ENCODE results near the gene RTF1.
A peak's percentile ranks its signal among the peaks of the same experiment; 100 is the strongest.

The RTF1 gene

DNA sequence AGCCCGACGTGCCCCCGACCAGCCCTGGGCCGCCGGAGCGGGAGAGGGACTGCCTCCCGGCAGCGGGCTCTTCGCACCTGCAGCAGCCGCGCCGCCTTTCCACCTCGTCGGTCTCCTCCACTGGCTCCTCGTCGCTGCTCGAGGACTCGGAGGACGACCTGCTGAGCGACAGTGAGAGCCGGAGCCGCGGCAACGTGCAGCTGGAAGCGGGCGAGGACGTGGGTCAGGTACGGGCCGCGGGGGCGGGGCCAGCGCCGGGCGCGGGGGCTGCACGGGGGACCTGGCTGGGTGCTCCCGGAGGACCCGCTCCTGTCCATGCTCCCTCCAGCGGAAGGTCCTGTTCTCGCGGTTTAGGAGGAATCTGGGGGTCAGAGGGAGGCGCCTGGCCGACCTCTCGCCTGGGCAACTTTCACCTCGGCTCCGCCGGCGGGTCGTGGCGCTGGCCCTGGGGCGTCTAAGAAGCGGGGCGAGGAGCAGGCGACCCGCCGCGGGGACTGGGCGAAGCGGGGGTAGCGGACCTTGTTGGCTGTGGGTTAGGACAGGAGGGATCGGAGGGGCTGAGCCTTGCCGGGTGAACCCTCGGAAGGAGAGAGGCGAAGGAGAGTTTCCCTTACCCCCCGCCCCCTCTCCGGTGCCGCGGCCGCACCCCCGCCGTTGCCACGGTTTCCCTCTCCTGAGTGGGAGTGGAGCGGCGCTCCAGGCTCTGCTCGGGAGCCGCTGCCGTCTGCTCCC lies 77.5 kb downstream of the RTF1 start:
- Histone ChIP-seq H2BK15ac (replicated peaks; ENCODE audit: low read depth) (no peak overlapping the region), H3K23ac (ENCODE audit: low read length) (no peak overlapping the region), H2BK5ac (ENCODE audit: low read length) (no peak overlapping the region), H3K18ac (ENCODE audit: low read length) (no peak overlapping the region), H3K4me3 (ENCODE audit: low read length) (no peak overlapping the region), H3K4ac (ENCODE audit: low read depth, low read length) (no peak overlapping the region), H3K27me3 (ENCODE audit: insufficient read depth, low read length, poor library complexity) (peaks cover 52% of the 10 kb centered on the region), H2BK120ac (ENCODE audit: low read depth, low read length) (no peak overlapping the region), H3K36me3 (ENCODE audit: control insufficient read depth, insufficient read depth, low read length) (no peaks in the 10 kb centered on the region), H3K79me2 (ENCODE audit: control insufficient read depth, insufficient read depth, low read length) (no peaks in the 10 kb centered on the region), H3K79me1 (ENCODE audit: low read length) (no peaks in the 10 kb centered on the region), H3K56ac (ENCODE audit: low read length) (no peak overlapping the region), H3K4me1 (ENCODE audit: control insufficient read depth, low read depth, low read length) (peaks cover 4% of the 10 kb centered on the region), H4K5ac (ENCODE audit: low read length) (no peak overlapping the region), H2AK5ac (ENCODE audit: low read length) (no peak overlapping the region), H3K4me2 (ENCODE audit: low read length) (peak overlapping the region; percentile 11), H3K27ac (ENCODE audit: low read depth, low read length) (no peak overlapping the region), H4K8ac (ENCODE audit: low read depth, low read length) (no peak overlapping the region), H3K9ac (ENCODE audit: low read length) (no peak overlapping the region)
- peak; percentile 70 for DNase-seq
- WGBS (ENCODE audit: extremely low coverage, insufficient coverage, low lambda C conversion rate): no CpG with 5 or more reads among the region's 77 CpGs

DNA sequence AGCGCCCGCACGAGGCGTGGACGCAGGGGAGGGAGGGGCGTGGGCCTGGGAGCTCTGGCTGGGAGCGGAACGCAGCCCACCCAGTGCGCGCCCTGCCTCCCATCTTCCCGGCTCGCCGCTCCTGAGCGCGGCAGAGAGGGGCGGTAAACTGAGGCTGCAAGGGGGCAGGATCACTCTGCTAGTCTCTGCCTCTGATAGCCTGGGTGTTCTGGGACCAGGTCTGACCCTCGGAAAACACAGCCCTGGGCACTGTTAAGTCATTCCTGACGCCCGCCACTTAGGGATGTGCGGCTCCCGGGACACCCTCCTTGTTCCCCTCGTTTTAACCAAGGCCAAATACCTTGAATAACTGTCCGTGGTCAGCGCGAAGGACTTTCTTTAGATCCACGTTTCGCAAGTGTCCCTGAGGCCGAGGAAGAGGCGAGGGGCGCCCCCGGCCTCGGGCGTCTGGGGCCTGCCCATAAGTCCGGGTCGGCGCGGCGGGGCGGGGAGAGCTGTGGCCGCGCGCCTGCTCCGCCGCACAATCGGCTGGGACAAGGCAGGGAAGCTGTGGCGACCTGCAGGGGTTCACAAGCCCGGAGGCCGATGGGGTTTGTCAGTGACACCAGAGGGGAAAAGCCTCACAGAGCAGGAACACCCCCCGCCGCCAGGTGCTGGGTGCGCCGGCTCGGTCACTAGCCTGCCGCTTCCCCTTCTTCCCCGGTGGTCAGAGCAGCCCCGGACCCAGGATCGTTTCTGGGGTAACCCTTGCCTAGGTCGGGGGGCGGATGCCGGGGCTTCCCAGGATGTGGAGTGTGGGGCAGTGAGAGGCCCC lies 78.2 kb downstream of the RTF1 start:
- no peak overlapping the region for H2AK5ac ChIP-seq (ENCODE audit: low read length)
- H3K4me3 ChIP-seq (ENCODE audit: low read length): no peak overlapping the region
- no CpG with 5 or more reads among the region's 60 CpGs for WGBS (ENCODE audit: extremely low coverage, insufficient coverage, low lambda C conversion rate)
- no peak overlapping the region for H3K27ac ChIP-seq (ENCODE audit: low read depth, low read length)
- no peak overlapping the region for H4K8ac ChIP-seq (ENCODE audit: low read depth, low read length)
- no peak overlapping the region for H3K9ac ChIP-seq (ENCODE audit: low read length)
- peaks cover 4% of the 10 kb centered on the region for H3K4me1 ChIP-seq (ENCODE audit: control insufficient read depth, low read depth, low read length)
- no peak overlapping the region for H4K5ac ChIP-seq (ENCODE audit: low read length)
- no peak overlapping the region for H2BK5ac ChIP-seq (ENCODE audit: low read length)
- H3K4ac ChIP-seq (ENCODE audit: low read depth, low read length): no peak overlapping the region
- H2BK120ac ChIP-seq (ENCODE audit: low read depth, low read length): no peak overlapping the region
- peak; percentile 27 for DNase-seq
- no peak overlapping the region for H2BK15ac ChIP-seq (replicated peaks; ENCODE audit: low read depth)
- no peaks in the 10 kb centered on the region for H3K79me1 ChIP-seq (ENCODE audit: low read length)
- H3K27me3 ChIP-seq (ENCODE audit: insufficient read depth, low read length, poor library complexity): peaks cover 56% of the 10 kb centered on the region
- peak overlapping the region; percentile 25 for H3K4me2 ChIP-seq (ENCODE audit: low read length)
- H3K56ac ChIP-seq (ENCODE audit: low read length): peak overlapping the region; percentile 10
- H3K36me3 ChIP-seq (ENCODE audit: control insufficient read depth, insufficient read depth, low read length): no peaks in the 10 kb centered on the region
- H3K18ac ChIP-seq (ENCODE audit: low read length): no peak overlapping the region
- H3K79me2 ChIP-seq (ENCODE audit: control insufficient read depth, insufficient read depth, low read length): no peaks in the 10 kb centered on the region
- H3K23ac ChIP-seq (ENCODE audit: low read length): no peak overlapping the region

DNA sequence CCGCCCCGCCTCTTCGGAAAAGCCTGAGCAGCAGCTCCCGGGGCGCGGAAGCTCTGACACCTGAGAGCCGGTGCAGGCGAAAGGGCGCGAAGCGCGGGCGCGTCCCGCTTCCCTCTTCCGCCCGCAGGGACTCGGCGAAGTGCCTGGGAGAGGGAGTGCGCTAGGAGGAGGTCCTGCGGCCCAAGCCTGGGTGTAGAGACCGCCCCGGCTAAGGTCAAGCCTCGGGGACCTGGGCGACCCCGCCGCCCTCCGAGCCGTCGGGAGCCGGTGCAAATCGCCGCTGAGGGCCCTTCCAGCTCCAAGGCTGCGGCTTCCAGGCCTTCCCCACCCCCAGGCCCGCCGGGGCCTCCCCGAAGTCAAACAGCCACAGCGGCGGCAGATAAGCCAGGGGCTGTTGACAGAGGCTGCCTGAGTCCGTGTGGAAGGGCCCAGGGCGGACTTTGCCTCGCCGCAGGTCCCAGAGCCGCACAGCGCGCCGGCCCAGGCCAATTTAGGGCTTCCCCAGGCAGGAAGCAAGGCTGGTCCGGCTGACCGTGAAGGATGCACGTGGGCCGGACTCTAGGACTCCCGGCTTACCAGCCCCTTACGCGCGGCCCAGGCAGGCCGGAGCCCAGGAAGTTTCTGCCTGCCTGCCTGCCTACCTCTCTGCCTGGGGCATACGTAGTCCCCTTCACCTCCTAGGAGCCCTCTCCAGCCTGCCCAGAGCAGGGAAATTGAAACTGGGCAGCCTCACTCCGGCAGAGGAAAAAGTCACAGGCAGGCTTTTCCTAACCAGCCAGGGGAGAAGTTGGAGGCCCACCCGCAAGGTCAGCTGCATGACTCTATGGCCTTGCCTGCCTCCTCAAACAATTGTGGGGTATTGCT lies 79.1 kb downstream of the RTF1 start:
- Histone ChIP-seq H3K27ac (ENCODE audit: low read depth, low read length) (no peak overlapping the region), H2BK5ac (ENCODE audit: low read length) (no peak overlapping the region), H3K4ac (ENCODE audit: low read depth, low read length) (no peak overlapping the region), H2AK5ac (ENCODE audit: low read length) (no peak overlapping the region), H3K36me3 (ENCODE audit: control insufficient read depth, insufficient read depth, low read length) (no peaks in the 10 kb centered on the region), H3K4me3 (ENCODE audit: low read length) (no peak overlapping the region), H4K8ac (ENCODE audit: low read depth, low read length) (no peak overlapping the region), H3K27me3 (ENCODE audit: insufficient read depth, low read length, poor library complexity) (peaks cover 61% of the 10 kb centered on the region), H3K4me1 (ENCODE audit: control insufficient read depth, low read depth, low read length) (peaks cover 4% of the 10 kb centered on the region), H2BK120ac (ENCODE audit: low read depth, low read length) (no peak overlapping the region), H3K56ac (ENCODE audit: low read length) (peak overlapping the region; percentile 50), H3K79me1 (ENCODE audit: low read length) (no peaks in the 10 kb centered on the region), H3K4me2 (ENCODE audit: low read length) (peak overlapping the region; percentile 57), H3K79me2 (ENCODE audit: control insufficient read depth, insufficient read depth, low read length) (no peaks in the 10 kb centered on the region), H3K23ac (ENCODE audit: low read length) (no peak overlapping the region), H2BK15ac (replicated peaks; ENCODE audit: low read depth) (no peak overlapping the region), H3K18ac (ENCODE audit: low read length) (no peak overlapping the region), H4K5ac (ENCODE audit: low read length) (no peak overlapping the region), H3K9ac (ENCODE audit: low read length) (peak overlapping the region; percentile 41)
- WGBS (ENCODE audit: extremely low coverage, insufficient coverage, low lambda C conversion rate): no CpG with 5 or more reads among the region's 59 CpGs
- DNase-seq: peak; percentile 63

DNA sequence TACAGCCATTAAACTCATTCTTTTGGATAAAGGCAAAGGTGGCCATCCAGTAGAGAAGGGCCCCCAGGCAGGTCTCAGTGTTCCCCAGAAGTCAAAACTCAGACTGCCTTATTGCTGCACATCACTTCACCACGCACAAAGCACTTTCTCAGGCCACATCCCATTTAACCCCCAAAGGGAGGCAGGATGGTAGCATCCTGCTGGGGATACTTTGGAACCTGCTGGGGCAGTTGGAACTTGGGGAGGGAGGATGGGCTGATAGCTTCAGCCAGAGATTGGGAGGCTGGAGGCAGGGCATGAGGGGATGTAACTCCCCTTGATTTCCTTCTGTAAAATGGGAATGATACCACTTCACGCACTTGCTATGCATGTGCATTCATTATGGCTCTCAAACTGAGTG lies 81.8 kb downstream of the RTF1 start:
- no peak overlapping the region for H3K18ac ChIP-seq (ENCODE audit: low read length)
- no peak overlapping the region for H3K9ac ChIP-seq (ENCODE audit: low read length)
- no peak overlapping the region for H4K5ac ChIP-seq (ENCODE audit: low read length)
- no peak overlapping the region for H2AK5ac ChIP-seq (ENCODE audit: low read length)
- H3K4me3 ChIP-seq (ENCODE audit: low read length): no peak overlapping the region
- peaks cover 74% of the 10 kb centered on the region for H3K27me3 ChIP-seq (ENCODE audit: insufficient read depth, low read length, poor library complexity)
- no peak overlapping the region for H3K4me2 ChIP-seq (ENCODE audit: low read length)
- no peak overlapping the region for H3K27ac ChIP-seq (ENCODE audit: low read depth, low read length)
- no peak for DNase-seq
- no peaks in the 10 kb centered on the region for H3K4me1 ChIP-seq (ENCODE audit: control insufficient read depth, low read depth, low read length)
- no peak overlapping the region for H4K8ac ChIP-seq (ENCODE audit: low read depth, low read length)
- no peak overlapping the region for H3K4ac ChIP-seq (ENCODE audit: low read depth, low read length)
- H2BK15ac ChIP-seq (replicated peaks; ENCODE audit: low read depth): no peak overlapping the region
- WGBS (ENCODE audit: extremely low coverage, insufficient coverage, low lambda C conversion rate): no CpG with 5 or more reads among the region's 2 CpGs
- H3K79me1 ChIP-seq (ENCODE audit: low read length): no peaks in the 10 kb centered on the region
- H3K56ac ChIP-seq (ENCODE audit: low read length): no peak overlapping the region
- H3K79me2 ChIP-seq (ENCODE audit: control insufficient read depth, insufficient read depth, low read length): no peaks in the 10 kb centered on the region
- no peak overlapping the region for H2BK5ac ChIP-seq (ENCODE audit: low read length)
- no peak overlapping the region for H2BK120ac ChIP-seq (ENCODE audit: low read depth, low read length)
- H3K23ac ChIP-seq (ENCODE audit: low read length): no peak overlapping the region
- no peaks in the 10 kb centered on the region for H3K36me3 ChIP-seq (ENCODE audit: control insufficient read depth, insufficient read depth, low read length)

DNA sequence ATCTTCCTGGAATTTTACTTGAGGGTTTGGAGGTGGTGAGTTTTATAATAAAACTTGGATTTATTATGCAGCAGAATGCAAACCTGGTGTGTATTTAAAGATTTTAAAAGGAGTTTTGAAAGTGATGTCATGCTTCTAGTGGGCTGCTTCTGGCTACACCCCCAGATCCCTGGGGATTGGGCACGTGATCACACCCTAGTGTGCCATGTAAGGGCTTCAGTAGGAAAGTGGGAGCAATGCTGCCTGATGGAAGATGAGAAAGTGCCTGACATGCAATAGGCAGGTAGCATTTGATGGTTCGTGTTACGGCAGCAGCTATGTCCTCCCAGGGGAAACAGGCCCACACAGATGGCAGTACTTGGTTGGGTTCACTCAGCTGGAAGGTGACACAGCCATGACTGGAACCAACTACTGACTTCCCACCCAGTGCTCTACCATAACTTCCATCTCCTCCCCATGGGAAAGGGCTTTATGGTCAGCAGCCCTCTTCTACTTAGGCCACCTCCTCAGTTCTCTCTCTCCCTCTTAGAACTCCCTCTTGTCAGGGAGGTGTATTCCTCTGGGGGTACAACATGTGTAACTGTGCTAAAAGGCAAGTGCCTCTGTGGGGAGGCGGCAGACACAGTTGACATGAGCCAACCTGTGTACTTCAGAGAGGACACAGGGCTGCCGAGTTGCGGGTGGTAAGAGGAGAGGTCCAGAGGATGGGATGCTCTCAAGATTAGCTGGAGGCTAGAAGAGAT lies 82.4 kb downstream of the RTF1 start:
- Histone ChIP-seq H3K4me2 (ENCODE audit: low read length) (no peak overlapping the region), H3K79me1 (ENCODE audit: low read length) (no peaks in the 10 kb centered on the region), H2AK5ac (ENCODE audit: low read length) (no peak overlapping the region), H4K8ac (ENCODE audit: low read depth, low read length) (no peak overlapping the region), H3K4ac (ENCODE audit: low read depth, low read length) (no peak overlapping the region), H3K23ac (ENCODE audit: low read length) (no peak overlapping the region), H3K27ac (ENCODE audit: low read depth, low read length) (no peak overlapping the region), H3K36me3 (ENCODE audit: control insufficient read depth, insufficient read depth, low read length) (no peaks in the 10 kb centered on the region), H3K4me1 (ENCODE audit: control insufficient read depth, low read depth, low read length) (no peaks in the 10 kb centered on the region), H3K9ac (ENCODE audit: low read length) (no peak overlapping the region), H3K27me3 (ENCODE audit: insufficient read depth, low read length, poor library complexity) (peaks cover 74% of the 10 kb centered on the region), H2BK120ac (ENCODE audit: low read depth, low read length) (no peak overlapping the region), H4K5ac (ENCODE audit: low read length) (no peak overlapping the region), H3K56ac (ENCODE audit: low read length) (no peak overlapping the region), H3K18ac (ENCODE audit: low read length) (no peak overlapping the region), H2BK15ac (replicated peaks; ENCODE audit: low read depth) (no peak overlapping the region), H3K79me2 (ENCODE audit: control insufficient read depth, insufficient read depth, low read length) (no peaks in the 10 kb centered on the region), H2BK5ac (ENCODE audit: low read length) (no peak overlapping the region), H3K4me3 (ENCODE audit: low read length) (no peak overlapping the region)
- no peak for DNase-seq
- no CpG with 5 or more reads among the region's 6 CpGs for WGBS (ENCODE audit: extremely low coverage, insufficient coverage, low lambda C conversion rate)
